NCI-H2029 (cell line): Measurements from ENCODE around the gene AGPS.
"Not testable (repeated sequence)": the region's sequence is repeated elsewhere in the genome, so short reads cannot be mapped to it uniquely, and the experiment has no call there.

Experiments used
- DNase-seq: peaks from one replicate; lab custom pipeline; 2025; lab: John Stamatoyannopoulos, UW

AGPS gene

DNA sequence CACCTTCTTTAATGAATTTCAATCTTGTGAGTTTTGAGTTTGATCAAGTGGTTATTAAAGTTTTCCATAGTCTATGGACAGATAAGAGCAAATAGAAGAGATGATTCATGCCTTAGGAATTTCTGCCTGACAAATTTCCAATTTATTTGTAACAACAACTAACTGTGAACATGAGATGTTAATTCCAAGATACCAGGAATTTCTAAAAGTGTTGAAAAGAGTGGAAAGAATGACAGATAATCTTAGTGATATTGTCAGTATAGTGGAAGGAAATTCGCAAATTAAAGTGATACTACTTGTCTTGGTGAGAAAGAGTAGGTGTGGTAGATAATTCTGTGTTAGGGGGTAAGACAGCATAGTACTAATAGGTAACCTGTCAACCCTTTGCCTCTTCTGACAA lies 82.4 kb downstream of the AGPS start:
- DNase-seq, result no peak

DNA sequence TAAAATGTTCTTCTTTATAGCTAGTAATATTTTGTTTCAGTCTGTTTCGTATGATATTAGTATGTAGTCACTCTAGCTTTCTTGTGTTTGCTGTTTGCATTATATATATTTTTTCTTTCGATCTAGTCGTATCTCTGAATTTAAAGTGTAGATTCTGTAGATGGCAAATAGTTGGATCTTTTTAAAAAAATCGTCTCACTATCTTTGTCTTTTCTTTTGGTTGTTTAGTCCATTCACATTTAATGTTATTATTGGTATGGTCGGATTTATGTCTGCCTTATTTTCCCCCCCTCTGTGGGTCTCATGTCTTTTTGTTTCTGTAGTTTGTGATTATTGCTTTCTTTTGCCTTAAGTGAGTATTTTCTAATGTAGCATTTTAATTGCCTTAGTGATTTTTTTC lies 84.3 kb downstream of the AGPS start:
- no peak for DNase-seq

GRCh38 chr2:177478029-177478428 lies 85.5 kb downstream of the AGPS start:
- no peak for DNase-seq

DNA sequence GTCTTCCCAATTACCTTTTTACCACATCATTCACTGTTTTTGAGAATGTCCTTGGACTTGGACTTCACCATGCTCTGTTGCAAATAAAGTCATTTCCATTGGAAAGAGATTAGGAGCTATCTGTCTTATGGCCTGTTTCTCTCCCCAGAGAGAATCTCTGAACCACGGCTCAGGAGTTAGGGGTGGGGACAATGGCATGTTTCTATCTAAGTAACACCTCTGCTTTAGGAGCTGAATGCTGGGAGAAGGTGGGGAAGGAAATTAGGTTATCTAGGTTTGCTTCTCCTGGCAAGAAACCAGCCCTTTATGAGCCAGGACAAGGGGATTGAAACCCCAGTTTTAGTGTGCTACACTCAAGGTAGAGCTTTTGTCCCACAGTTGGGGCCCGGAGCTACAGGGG lies 86.3 kb downstream of the AGPS start:
- no peak for DNase-seq

- DNase-seq, result no peak
Observed at GRCh38 chr2:177482195-177482594, 89.6 kb downstream of the AGPS start.

DNA sequence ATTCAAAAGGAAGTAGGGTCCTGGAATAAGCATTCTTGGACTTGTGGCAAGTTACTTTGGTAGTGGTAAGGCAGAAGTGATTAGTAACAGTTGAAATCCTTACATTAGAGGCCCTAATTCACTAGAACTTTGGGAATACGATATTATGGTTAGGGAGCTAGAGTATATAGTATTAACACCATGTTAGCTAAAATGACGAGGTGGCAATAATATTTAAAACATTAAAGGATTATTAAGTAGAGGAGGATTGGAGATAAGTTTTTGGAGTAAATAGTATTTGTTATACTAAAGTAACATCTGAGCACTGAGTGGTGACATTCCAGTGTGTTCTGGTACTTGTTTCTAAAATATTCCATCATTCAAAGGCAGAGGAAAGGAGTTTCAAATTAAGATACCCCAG lies 91.0 kb downstream of the AGPS start:
- no peak for DNase-seq

DNA sequence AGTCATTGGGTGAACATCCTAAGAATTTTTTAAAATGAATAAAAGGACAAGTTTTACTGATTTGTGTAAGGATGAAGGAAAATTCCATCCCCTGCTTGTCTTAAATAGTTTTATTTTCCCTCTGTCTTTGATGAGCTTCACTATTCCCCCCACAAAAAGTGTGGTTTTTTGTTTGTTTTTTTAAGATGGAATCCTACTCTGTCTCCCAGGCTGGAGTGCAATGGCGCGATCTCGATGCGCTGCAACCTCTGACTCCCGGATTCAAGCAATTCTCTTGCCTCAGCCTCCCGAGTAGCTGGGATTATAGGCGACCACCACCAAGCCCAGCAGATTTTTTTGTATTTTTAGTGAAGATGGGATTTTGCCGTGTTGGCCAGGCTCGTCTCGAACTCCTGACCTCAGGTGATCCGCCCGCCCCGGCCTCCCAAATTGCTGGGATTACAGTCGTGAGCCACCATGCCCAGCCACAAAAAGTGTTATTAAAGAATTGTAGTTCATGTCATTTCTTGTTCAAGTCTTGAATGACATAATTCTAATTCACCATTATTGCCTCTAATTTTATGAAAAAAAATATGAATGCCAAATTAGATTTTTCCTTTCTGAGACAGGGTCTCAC lies 91.7 kb downstream of the AGPS start:
- no peak for DNase-seq

GRCh38 chr2:177485657-177486056 lies 93.1 kb downstream of the AGPS start:
- not testable (repeated sequence) for DNase-seq

- peak; percentile 8 for DNase-seq
Observed at GRCh38 chr2:177489719-177490301, 97.2 kb downstream of the AGPS start.

GRCh38 chr2:177495945-177496344 lies 103.4 kb downstream of the AGPS start:
- no peak for DNase-seq

- DNase-seq, result no peak
Observed at GRCh38 chr2:177496921-177497320, 104.3 kb downstream of the AGPS start.

DNA sequence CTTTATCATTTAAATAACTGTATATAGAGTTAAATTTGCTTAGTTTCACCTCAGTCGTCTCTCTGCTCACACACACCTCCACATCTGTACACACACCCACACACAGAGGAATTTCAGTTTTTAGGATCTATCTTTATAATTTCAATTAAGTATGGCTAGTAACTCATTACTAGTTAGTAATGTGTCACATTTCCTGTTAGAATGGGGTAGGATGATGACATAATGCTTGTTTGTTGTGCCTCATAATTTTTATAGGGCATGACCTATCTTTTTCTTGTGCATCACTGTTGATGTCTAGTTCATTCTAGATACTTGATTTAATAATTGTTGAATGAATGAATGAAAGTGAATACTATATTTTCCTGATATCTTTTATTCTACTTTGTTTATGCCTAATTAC lies 108.6 kb downstream of the AGPS start:
- no peak for DNase-seq

- DNase-seq, result no peak
Observed at GRCh38 chr2:177506505-177506904, 113.9 kb downstream of the AGPS start.

- DNase-seq, result no peak
Observed at GRCh38 chr2:177506998-177507397, 114.4 kb downstream of the AGPS start.

- no peak for DNase-seq
Observed at GRCh38 chr2:177516824-177517544, 124.4 kb downstream of the AGPS start.

DNA sequence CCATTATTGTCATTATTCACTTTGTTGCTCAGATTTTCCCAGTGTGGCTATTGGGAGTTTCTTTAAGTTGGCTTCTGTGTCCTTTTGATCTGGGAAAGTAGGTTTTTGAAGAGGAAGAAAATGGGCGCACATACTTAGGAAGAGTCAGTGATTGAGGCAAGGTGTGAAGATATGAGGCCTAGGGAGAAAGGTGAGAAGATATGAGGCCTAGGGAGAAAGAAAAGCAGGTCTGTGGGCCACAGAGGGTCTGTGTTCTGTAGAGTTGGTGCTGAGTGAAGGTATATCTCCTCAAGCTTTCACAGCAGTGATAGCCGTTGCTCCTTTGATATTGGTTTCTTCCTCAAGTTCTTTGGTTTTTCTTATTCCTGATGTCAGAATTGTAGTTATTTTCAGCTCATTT lies 126.2 kb downstream of the AGPS start:
- no peak for DNase-seq

- DNase-seq, result no peak
Observed at GRCh38 chr2:177519534-177520115, 127.1 kb downstream of the AGPS start.

GRCh38 chr2:177520324-177520723 lies 127.8 kb downstream of the AGPS start:
- DNase-seq, result no peak

DNA sequence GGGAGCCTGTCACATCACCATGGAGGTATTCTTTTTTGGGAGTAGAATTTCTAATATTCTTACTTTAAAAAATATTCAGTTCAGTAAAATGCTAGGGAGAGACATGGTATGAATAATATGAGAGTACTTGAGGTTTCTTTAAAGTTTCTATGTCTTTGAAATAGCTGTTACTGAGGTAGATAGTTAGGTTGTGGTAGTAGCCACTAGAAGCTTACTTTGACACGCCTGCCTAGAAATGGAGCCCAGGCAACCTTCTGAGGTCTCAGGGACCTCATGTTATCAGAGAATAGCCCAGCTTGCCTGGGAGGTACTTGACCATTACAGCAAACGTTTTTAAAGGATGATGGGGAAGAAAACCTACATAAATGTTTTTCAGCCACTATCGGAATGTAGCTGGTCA lies 131.2 kb downstream of the AGPS start:
- DNase-seq, result no peak

GRCh38 chr2:177525351-177525924 lies 132.9 kb downstream of the AGPS start:
- no peak for DNase-seq

DNA sequence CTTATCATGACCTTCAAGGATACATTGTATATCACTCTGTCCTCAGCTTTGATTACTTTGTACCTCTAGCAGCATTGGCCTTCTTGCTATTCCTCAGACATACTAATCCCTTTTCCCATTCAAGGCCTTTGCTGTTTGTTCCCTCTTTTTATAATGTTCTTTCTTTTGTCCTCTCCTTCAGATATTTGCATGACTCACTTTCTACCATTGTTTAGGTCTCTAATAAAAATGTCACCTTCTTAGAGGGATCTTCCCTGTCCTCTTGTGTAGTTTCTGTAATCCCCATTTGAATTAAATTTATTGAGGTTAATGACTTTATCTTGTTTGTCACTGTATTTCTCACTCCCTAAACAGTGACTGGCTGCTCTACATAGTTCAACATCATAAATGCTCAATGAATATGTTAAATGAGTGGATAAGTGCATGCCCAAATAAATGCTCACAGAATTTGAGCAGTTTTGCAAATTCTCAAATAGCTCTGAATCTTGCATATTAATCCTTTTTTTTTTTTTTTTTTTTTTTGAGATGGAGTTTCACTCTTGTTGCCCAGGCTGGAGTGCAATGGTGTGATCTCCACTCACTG lies 135.9 kb downstream of the AGPS start:
- DNase-seq, result no peak

- no peak for DNase-seq
Observed at GRCh38 chr2:177529166-177529565, 136.6 kb downstream of the AGPS start.

DNA sequence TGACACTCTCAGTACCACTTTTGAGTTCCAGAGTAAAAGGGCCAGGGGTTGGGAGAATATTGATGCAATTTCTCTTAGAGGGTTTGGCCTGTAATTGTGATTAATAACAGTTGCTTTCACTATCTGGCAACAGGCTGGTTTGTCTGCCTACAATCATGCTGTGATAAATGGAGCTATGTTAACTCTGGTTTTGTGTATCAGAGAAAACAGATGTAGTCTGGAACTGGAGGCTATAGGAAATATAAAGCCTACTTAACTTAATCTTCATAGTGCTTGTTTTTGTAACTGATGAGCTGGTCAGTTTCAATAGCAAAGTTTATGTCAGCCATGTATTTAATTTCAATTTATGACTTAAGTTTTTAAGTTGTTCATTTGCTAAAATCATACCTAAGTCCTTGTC lies 138.0 kb downstream of the AGPS start:
- DNase-seq, result no peak
